ENCODE measurements around the gene ZFP36L1. TPM values are rescaled to one million over a fixed set of nuclear protein-coding genes. Genes with fewer than 3 reads are reported as not detected.

ZFP36L1 gene
- total and polyA plus RNA-seq, 2 of the 13 experiments (the other 11 are each of a cell fraction or from before 2014, with no cell fraction given) = 7.4 to 10.2 TPM

DNA sequence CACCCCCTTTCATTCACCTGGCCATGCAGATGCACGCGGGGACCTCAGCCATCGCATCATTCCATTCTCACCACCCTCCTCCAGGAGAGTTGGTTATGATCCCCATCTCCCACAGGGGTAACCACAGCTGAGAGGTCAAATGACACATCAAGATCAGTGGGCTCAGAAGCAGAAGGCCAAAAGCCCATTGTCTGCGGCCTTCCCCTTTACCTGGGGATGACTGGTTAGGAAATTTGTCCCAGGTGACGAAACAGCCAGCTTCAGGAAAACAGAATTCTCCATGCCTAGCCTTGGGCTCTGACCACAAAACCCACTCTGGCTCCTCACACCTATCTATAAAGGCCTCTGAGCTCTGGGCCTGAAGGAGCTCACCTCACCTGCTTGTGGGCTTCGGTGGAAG lies 36.1 kb downstream of the ZFP36L1 start (continued):
- TF ChIP-seq, protein P1, sequence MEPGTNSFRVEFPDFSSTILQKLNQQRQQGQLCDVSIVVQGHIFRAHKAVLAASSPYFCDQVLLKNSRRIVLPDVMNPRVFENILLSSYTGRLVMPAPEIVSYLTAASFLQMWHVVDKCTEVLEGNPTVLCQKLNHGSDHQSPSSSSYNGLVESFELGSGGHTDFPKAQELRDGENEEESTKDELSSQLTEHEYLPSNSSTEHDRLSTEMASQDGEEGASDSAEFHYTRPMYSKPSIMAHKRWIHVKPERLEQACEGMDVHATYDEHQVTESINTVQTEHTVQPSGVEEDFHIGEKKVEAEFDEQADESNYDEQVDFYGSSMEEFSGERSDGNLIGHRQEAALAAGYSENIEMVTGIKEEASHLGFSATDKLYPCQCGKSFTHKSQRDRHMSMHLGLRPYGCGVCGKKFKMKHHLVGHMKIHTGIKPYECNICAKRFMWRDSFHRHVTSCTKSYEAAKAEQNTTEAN (CRISPR knock-in tag; conservative IDR thresholded peaks at IDR 0.05) = no peak
- TF ChIP-seq CEBPB (IDR thresholded peaks at IDR 0.05; ENCODE audit: borderline replicate concordance, low read depth, low read length) (0 out of 2 replicates have a peak, but pooled peaks have one; percentile 24), MED1 (CRISPR knock-in tag; IDR thresholded peaks at IDR 0.05) (no peak), CREB1 (IDR thresholded peaks at IDR 0.05) (no peak), CREB1 (CRISPR knock-in tag; IDR thresholded peaks at IDR 0.05) (peak; percentile 22; the same call in 1 of the 2 replicates), CEBPG (CRISPR knock-in tag; IDR thresholded peaks at IDR 0.05) (peak; percentile 36; the same call in 1 of the 2 replicates)
- TF ChIP-seq, protein P2, sequence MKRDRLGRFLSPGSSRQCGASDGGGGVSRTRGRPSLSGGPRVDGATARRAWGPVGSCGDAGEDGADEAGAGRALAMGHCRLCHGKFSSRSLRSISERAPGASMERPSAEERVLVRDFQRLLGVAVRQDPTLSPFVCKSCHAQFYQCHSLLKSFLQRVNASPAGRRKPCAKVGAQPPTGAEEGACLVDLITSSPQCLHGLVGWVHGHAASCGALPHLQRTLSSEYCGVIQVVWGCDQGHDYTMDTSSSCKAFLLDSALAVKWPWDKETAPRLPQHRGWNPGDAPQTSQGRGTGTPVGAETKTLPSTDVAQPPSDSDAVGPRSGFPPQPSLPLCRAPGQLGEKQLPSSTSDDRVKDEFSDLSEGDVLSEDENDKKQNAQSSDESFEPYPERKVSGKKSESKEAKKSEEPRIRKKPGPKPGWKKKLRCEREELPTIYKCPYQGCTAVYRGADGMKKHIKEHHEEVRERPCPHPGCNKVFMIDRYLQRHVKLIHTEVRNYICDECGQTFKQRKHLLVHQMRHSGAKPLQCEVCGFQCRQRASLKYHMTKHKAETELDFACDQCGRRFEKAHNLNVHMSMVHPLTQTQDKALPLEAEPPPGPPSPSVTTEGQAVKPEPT (CRISPR knock-in tag; IDR thresholded peaks at IDR 0.05; ENCODE audit: low read depth) = peak; percentile 6; the same call in 1 of the 2 replicates

DNA sequence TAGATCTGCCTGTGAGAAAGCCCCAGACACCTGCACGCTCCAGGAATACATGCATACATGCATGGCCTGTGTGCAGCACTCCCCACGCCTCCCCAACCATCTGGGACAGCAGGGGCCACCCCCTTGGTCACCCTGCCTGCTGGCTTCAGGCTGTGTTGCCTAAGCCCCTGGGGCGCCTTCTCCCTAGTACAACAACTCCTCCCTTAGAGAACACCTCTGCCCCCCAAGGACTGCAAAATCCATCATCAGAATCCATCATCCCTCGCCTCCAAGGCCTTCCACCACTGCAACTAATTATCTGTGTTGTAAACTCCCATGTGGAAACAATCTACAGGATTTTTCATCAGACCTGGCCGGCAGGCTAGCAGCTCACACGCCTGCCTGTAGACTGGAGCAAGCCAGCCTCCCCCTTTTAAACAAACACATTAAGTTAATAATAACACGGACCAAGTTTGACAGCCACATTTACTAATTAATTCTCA lies 36.8 kb downstream of the ZFP36L1 start:
- no peaks in the 10 kb centered on the region for H4K20me1 ChIP-seq (ENCODE audit: insufficient read depth, low read length)
- H3K27me3 ChIP-seq (ENCODE audit: control insufficient read depth in 1 of 2, insufficient read depth in 2 of 2, low read length in 2 of 2) = no peaks in the 10 kb centered on the region
- H3K27ac ChIP-seq (ENCODE audit: extremely low read length, insufficient read depth, low read length) = no peak overlapping the region
- peaks cover 93% of the 10 kb centered on the region for H3K4me1 ChIP-seq (ENCODE audit: insufficient read depth, low read length)
- no peaks in the 10 kb centered on the region for H3K9me3 ChIP-seq (ENCODE audit: low read length)
- peak overlapping the region; percentile 70 for H3K4me2 ChIP-seq (ENCODE audit: low read depth, low read length)
- no peak overlapping the region for H3K9ac ChIP-seq (ENCODE audit: insufficient read depth, low read depth, low read length)
- no peak overlapping the region for H2AFZ ChIP-seq (ENCODE audit: low read length)
- FAIRE-seq (no peak), ATAC-seq (peak; percentile 28), DNase-seq (ENCODE audit: low spot score) (no peak)
- no TSS peak for BruUV-seq (replicated peaks)
- 28% methylated on average over 5 of the region's 7 CpGs for WGBS (ENCODE audit: low lambda C conversion rate)
- no peaks in the 10 kb centered on the region for H3K79me2 ChIP-seq (ENCODE audit: insufficient read depth, low read length)
- in situ Hi-C loops (cut with HindIII; ENCODE audit: extremely low pct_ligation_motif_present, low pct_unique_long_range_greater_than_20kb) = no loop called here
- no peaks in the 10 kb centered on the region for H3K36me3 ChIP-seq (replicated peaks in 1 of 2; ENCODE audit: control insufficient read depth in 1 of 2, insufficient read depth in 2 of 2, low read length in 2 of 2)
- TF ChIP-seq MED13 (CRISPR knock-in tag; IDR thresholded peaks at IDR 0.05) (no peak), ZNF274 (CRISPR knock-in tag; IDR thresholded peaks at IDR 0.05) (0 out of 2 replicates have a peak, but pooled peaks have one; percentile 37), DMAP1 (CRISPR knock-in tag; IDR thresholded peaks at IDR 0.05) (no peak), RXRA (CRISPR knock-in tag; IDR thresholded peaks at IDR 0.05) (no peak), ZFX (CRISPR knock-in tag; IDR thresholded peaks at IDR 0.05; ENCODE audit: low read depth) (0 out of 2 replicates have a peak, but pooled peaks have one; percentile 15), SAP130 (CRISPR knock-in tag; IDR thresholded peaks at IDR 0.05; ENCODE audit: low read depth) (0 out of 2 replicates have a peak, but pooled peaks have one; percentile 11)
- TF ChIP-seq, protein P3, sequence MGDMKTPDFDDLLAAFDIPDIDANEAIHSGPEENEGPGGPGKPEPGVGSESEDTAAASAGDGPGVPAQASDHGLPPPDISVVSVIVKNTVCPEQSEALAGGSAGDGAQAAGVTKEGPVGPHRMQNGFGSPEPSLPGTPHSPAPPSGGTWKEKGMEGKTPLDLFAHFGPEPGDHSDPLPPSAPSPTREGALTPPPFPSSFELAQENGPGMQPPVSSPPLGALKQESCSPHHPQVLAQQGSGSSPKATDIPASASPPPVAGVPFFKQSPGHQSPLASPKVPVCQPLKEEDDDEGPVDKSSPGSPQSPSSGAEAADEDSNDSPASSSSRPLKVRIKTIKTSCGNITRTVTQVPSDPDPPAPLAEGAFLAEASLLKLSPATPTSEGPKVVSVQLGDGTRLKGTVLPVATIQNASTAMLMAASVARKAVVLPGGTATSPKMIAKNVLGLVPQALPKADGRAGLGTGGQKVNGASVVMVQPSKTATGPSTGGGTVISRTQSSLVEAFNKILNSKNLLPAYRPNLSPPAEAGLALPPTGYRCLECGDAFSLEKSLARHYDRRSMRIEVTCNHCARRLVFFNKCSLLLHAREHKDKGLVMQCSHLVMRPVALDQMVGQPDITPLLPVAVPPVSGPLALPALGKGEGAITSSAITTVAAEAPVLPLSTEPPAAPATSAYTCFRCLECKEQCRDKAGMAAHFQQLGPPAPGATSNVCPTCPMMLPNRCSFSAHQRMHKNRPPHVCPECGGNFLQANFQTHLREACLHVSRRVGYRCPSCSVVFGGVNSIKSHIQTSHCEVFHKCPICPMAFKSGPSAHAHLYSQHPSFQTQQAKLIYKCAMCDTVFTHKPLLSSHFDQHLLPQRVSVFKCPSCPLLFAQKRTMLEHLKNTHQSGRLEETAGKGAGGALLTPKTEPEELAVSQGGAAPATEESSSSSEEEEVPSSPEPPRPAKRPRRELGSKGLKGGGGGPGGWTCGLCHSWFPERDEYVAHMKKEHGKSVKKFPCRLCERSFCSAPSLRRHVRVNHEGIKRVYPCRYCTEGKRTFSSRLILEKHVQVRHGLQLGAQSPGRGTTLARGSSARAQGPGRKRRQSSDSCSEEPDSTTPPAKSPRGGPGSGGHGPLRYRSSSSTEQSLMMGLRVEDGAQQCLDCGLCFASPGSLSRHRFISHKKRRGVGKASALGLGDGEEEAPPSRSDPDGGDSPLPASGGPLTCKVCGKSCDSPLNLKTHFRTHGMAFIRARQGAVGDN (CRISPR knock-in tag; IDR thresholded peaks at IDR 0.05) = peak; percentile 40
- ChIA-PET CTCF (ENCODE audit: low intra/inter-chr PET ratio, low total read pairs) (no interaction called here), POLR2A (interaction anchor here (2.2 to 2.8 kb wide), 3 partner anchors 24 to 40 kb away, joined by 7 to 15 read pairs (median 8); partner anchors contain the start of gene ZFP36L1)
- H3K4me3 ChIP-seq (replicated peaks in 1 of 3; ENCODE audit: insufficient read depth in 1 of 3, low read depth in 2 of 3, low read length in 3 of 3) = peak overlapping the region in 2 of 3 experiments; percentile 24 to 32; a peak in 3 of 6 replicates
- intact Hi-C loops (cut with micrococcal nuclease; ENCODE audit: unreplicated experiment) = loop anchor here (2.0 kb wide), 1 partner anchor 29 kb away; no protein-coding TSS in a partner anchor

Data from HepG2 (cell line).